ENCODE data around the gene HOXC4. TPM values are rescaled to one million over a fixed set of nuclear protein-coding genes. Genes with fewer than 3 reads are reported as not detected.

HOXC4 gene
- total and polyA plus RNA-seq, 2 donors (not counting 1 experiment from before 2014, with no cell fraction given) = 0.17 TPM

DNA sequence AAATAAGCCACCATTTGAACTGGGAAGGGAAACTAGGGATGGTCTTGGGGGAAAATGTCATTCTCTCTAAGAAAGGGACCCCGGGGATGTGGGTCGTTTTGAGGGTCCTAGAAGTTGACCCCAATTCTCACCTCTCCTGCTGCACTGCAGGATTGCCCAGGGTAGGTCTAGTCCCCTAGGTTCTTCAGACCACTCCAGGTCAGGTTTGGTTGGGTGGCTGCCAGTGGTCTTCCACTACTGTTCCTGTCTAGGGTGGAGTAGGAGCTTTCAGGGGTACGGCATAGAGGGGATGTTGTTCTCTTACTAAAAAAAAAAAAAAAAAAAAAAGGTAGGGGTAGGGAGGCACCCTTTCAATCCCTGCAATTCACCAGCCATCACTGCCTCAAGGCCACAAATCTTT, 37.6 kb upstream of the HOXC4 start:
- Histone ChIP-seq H3K79me2 (ENCODE audit: control insufficient read depth, insufficient read depth, low read length) (no peaks in the 10 kb centered on the region), H3K27me3 (ENCODE audit: control insufficient read depth, insufficient read depth, low read length) (peaks cover 47% of the 10 kb centered on the region), H3K9ac (ENCODE audit: insufficient read depth, low read length) (no peak overlapping the region), H4K20me1 (ENCODE audit: control insufficient read depth, extremely low read depth, insufficient read depth, low read length) (no peaks in the 10 kb centered on the region), H3K9me3 (ENCODE audit: control insufficient read depth, insufficient read depth, low read depth, low read length) (no peaks in the 10 kb centered on the region), H3K4me2 (ENCODE audit: extremely low read depth, insufficient read depth, low read length) (no peak overlapping the region), H3K27ac (ENCODE audit: insufficient read depth, low read length) (no peak overlapping the region), H2AFZ (ENCODE audit: low read length) (no peak overlapping the region), H3K36me3 (ENCODE audit: control insufficient read depth, insufficient read depth, low read length) (no peaks in the 10 kb centered on the region), H3K4me1 (ENCODE audit: control insufficient read depth, extremely low read depth, insufficient read depth, low read length) (no peaks in the 10 kb centered on the region), H3K4me3 (replicated peaks in 1 of 4; ENCODE audit: control extremely low read depth in 1 of 4, insufficient read depth in 1 of 4, low read depth in 3 of 4, low read length in 4 of 4) (no peak overlapping the region)
- no peak for DNase-seq (ENCODE audit: low read depth in 2 of 2)
- TF ChIP-seq, protein P1, sequence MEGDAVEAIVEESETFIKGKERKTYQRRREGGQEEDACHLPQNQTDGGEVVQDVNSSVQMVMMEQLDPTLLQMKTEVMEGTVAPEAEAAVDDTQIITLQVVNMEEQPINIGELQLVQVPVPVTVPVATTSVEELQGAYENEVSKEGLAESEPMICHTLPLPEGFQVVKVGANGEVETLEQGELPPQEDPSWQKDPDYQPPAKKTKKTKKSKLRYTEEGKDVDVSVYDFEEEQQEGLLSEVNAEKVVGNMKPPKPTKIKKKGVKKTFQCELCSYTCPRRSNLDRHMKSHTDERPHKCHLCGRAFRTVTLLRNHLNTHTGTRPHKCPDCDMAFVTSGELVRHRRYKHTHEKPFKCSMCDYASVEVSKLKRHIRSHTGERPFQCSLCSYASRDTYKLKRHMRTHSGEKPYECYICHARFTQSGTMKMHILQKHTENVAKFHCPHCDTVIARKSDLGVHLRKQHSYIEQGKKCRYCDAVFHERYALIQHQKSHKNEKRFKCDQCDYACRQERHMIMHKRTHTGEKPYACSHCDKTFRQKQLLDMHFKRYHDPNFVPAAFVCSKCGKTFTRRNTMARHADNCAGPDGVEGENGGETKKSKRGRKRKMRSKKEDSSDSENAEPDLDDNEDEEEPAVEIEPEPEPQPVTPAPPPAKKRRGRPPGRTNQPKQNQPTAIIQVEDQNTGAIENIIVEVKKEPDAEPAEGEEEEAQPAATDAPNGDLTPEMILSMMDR (conservative IDR thresholded peaks at IDR 0.05 in 1 of 2, IDR thresholded peaks at IDR 0.05 in 1 of 2; ENCODE audit: low read depth in 1 of 2, low read length in 2 of 2) = no peak
- no peak for TF ChIP-seq EZH2 (IDR thresholded peaks at IDR 0.05; ENCODE audit: low read length, missing control alignments)

DNA sequence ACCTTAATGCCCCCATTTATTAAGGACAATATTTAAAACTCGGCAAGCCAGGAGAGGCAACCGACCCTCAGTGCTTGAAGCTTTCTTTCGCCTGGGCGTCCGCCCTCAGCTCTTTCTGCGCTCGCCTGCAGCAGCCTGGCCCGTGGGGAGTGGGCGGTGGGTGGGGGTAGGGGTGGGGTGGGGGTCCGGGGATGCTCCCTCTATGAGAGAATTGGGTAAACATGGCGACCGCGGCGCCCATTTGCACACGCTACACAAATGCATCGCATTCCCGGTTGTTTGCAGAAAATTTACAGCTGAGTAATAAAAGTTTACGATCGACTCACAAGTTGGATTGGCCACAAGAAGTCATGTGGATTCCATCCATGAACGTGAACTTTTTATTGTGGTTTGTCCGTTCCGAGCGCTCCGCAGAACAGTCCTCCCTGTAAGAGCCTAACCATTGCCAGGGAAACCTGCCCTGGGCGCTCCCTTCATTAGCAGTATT, 37.1 kb upstream of the HOXC4 start:
- H3K9me3 ChIP-seq (ENCODE audit: control insufficient read depth, insufficient read depth, low read depth, low read length) = no peaks in the 10 kb centered on the region
- no peak overlapping the region for H2AFZ ChIP-seq (ENCODE audit: low read length)
- H3K4me2 ChIP-seq (ENCODE audit: extremely low read depth, insufficient read depth, low read length) = no peak overlapping the region
- H3K27ac ChIP-seq (ENCODE audit: insufficient read depth, low read length) = no peak overlapping the region
- peaks cover 43% of the 10 kb centered on the region for H3K27me3 ChIP-seq (ENCODE audit: control insufficient read depth, insufficient read depth, low read length)
- H4K20me1 ChIP-seq (ENCODE audit: control insufficient read depth, extremely low read depth, insufficient read depth, low read length) = no peaks in the 10 kb centered on the region
- H3K9ac ChIP-seq (ENCODE audit: insufficient read depth, low read length) = no peak overlapping the region
- TF ChIP-seq, protein P1 (conservative IDR thresholded peaks at IDR 0.05 in 1 of 2, IDR thresholded peaks at IDR 0.05 in 1 of 2; ENCODE audit: low read depth in 1 of 2, low read length in 2 of 2) = no peak
- no peak for TF ChIP-seq EZH2 (IDR thresholded peaks at IDR 0.05; ENCODE audit: low read length, missing control alignments)
- no peaks in the 10 kb centered on the region for H3K4me1 ChIP-seq (ENCODE audit: control insufficient read depth, extremely low read depth, insufficient read depth, low read length)
- H3K4me3 ChIP-seq (replicated peaks in 1 of 4; ENCODE audit: control extremely low read depth in 1 of 4, insufficient read depth in 1 of 4, low read depth in 3 of 4, low read length in 4 of 4) = peak overlapping the region in 1 of 4 experiments; percentile 57
- DNase-seq (ENCODE audit: low read depth in 2 of 2) = peak in 1 of 2 donors; percentile 23
- H3K79me2 ChIP-seq (ENCODE audit: control insufficient read depth, insufficient read depth, low read length) = no peaks in the 10 kb centered on the region
- H3K36me3 ChIP-seq (ENCODE audit: control insufficient read depth, insufficient read depth, low read length) = no peaks in the 10 kb centered on the region

DNA sequence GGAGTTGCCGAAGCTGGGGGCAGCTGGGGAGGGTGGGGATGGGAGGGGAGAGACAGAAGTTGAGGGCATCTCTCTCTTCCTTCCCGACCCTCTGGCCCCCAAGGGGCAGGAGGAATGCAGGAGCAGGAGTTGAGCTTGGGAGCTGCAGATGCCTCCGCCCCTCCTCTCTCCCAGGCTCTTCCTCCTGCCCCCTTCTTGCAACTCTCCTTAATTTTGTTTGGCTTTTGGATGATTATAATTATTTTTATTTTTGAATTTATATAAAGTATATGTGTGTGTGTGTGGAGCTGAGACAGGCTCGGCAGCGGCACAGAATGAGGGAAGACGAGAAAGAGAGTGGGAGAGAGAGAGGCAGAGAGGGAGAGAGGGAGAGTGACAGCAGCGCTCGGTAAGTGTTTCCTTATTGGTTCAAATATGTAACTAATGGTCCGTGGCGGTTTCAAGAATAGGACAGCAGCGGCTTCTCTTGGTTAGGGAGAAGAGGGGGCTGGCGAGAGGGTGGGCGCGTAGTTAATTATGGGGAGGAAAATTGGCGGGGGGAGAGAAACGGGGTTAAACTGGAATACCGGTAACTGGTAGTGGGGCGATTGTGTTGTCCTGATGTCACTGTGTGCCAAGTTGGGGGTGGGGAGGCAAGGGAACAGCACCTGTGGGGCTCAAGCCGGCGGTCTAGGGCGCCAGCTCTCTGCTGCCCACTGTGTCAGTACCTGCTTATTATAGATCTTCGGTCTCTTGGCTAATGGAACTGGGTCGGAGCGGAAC, 36.4 kb upstream of the HOXC4 start:
- Histone ChIP-seq H4K20me1 (ENCODE audit: control insufficient read depth, extremely low read depth, insufficient read depth, low read length) (no peaks in the 10 kb centered on the region), H3K27me3 (ENCODE audit: control insufficient read depth, insufficient read depth, low read length) (peaks cover 41% of the 10 kb centered on the region), H3K9me3 (ENCODE audit: control insufficient read depth, insufficient read depth, low read depth, low read length) (no peaks in the 10 kb centered on the region), H3K9ac (ENCODE audit: insufficient read depth, low read length) (no peak overlapping the region), H3K36me3 (ENCODE audit: control insufficient read depth, insufficient read depth, low read length) (no peaks in the 10 kb centered on the region), H3K4me2 (ENCODE audit: extremely low read depth, insufficient read depth, low read length) (peak overlapping the region; percentile 94), H3K27ac (ENCODE audit: insufficient read depth, low read length) (peak overlapping the region; percentile 37), H2AFZ (ENCODE audit: low read length) (peak overlapping the region; percentile 29), H3K4me1 (ENCODE audit: control insufficient read depth, extremely low read depth, insufficient read depth, low read length) (no peaks in the 10 kb centered on the region), H3K4me3 (replicated peaks in 1 of 4; ENCODE audit: control extremely low read depth in 1 of 4, insufficient read depth in 1 of 4, low read depth in 3 of 4, low read length in 4 of 4) (peak overlapping the region; percentile 43 to 57 (median 52)), H3K79me2 (ENCODE audit: control insufficient read depth, insufficient read depth, low read length) (no peaks in the 10 kb centered on the region)
- no peak for DNase-seq (ENCODE audit: low read depth in 2 of 2)
- TF ChIP-seq EZH2 (IDR thresholded peaks at IDR 0.05; ENCODE audit: low read length, missing control alignments) = peak; percentile 73
- TF ChIP-seq, protein P1 (conservative IDR thresholded peaks at IDR 0.05 in 1 of 2, IDR thresholded peaks at IDR 0.05 in 1 of 2; ENCODE audit: low read depth in 1 of 2, low read length in 2 of 2) = no peak

Measured in fibroblast of lung (primary cell).